ENCODE measurements around the gene GOPC.

GRCh38 chr6:117518870-117519269 is 83.4 kb downstream of the GOPC start:
- TF ChIP-seq POLR2AphosphoS5 (IDR thresholded peaks at IDR 0.05; ENCODE audit: low read depth, low read length), result no peak
- TF ChIP-seq SIN3A (IDR thresholded peaks at IDR 0.05; ENCODE audit: borderline replicate concordance, insufficient read depth, low read length), result no peak

All from PFSK-1 (cell line).